NCI-H2196 treated with DMSO at 0.1 percent for 48 hours (cell line): ENCODE data around the gene ADAMTSL3.

ENCODE experiments used
- DNase-seq: peaks from one replicate; lab custom pipeline; 2025; ENCODE audit not compliant: unreplicated experiment; lab: John Stamatoyannopoulos, UW

Gene ADAMTSL3

GRCh38 chr15:83653639-83654378 is at the start of gene ADAMTSL3:
TSS of gene ADAMTSL3 (plus strand) at chr15:83654123. CDS start at chr15:83655762, 1,639 bp downstream.
- no peak for DNase-seq

GRCh38 chr15:83604549-83604948 is 49.4 kb upstream of the ADAMTSL3 start:
- no peak for DNase-seq

- DNase-seq = no peak
These were observed 48.6 kb upstream of the ADAMTSL3 start for GRCh38 chr15:83605111-83605945.

- no peak for DNase-seq
These were observed 43.8 kb upstream of the ADAMTSL3 start for GRCh38 chr15:83610132-83610531.

GRCh38 chr15:83610901-83611685 is 42.8 kb upstream of the ADAMTSL3 start:
- no peak for DNase-seq

DNA sequence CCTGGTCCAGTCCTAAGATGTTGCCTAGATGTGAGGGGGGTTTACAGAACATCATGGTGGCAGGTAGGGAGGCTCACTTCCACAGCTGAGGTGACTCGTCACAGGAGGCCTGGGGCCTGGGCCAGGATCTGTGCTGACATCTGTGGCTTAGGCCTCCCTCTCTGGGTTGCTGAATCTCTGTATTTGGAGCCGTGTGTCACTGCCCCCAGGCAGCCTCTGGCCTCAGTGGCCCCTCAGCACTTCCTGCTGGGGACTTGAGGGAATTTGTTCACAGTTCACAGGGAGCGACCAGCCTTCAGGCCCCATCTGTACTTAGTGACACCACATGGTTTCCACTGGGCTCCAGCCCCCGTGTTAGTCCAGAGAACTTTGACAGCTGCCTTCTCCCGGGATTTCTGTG is 41.7 kb upstream of the ADAMTSL3 start:
- DNase-seq = no peak

- no peak for DNase-seq
These were observed 40.9 kb upstream of the ADAMTSL3 start for GRCh38 chr15:83612898-83613635.

- DNase-seq = no peak
These were observed 40.2 kb upstream of the ADAMTSL3 start for GRCh38 chr15:83613714-83614113.

DNA sequence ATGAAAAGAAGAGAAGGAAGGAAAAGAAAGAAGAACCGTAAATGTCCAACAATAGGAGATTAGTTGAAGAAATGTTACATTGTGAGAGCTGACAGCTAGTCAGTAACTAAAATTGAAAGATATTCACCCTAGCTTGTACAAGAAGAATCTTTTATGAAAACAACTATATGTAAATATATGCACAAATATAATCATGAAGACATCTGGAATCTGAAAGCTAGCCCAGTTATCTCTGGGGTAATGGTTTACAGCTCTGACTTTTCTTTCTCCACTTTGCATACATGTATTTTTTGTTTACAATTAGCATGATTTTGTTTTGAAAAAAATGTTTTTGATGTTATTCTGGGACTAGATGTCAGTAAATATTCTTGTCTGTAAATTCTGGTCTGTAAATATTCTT is 37.1 kb upstream of the ADAMTSL3 start:
- DNase-seq = no peak

DNA sequence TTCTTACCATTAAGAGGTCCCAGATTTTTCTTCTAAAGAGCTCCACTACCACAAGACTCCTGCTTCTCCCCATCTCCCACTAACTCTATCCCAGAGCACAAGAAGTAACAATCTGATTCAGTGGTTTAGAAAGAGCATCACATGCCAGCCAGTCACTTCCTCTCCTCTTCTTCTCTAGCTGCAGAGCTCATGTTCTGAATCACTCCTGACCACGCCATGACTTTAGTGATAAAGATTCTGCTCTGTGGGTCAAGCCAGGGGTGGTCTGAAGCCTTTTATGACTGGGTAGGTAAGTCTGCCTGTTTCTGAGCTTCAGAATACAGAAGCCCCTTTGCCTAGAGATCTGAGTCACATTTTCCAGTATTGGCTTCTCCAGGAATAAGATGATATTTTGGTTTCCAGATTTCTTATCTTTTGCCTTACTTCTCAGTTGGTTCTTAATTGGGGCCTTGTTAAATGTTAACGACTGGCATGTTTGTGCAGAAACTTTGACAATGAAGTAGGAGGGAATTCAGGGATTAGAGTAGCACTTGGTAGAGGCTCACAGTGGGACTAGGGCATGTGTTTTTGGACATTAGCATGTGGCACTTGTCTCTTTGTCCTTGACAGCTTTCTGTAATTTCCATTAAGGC is 27.6 kb upstream of the ADAMTSL3 start:
- no peak for DNase-seq

- DNase-seq = no peak
These were observed 22.4 kb upstream of the ADAMTSL3 start for GRCh38 chr15:83631534-83631933.

- no peak for DNase-seq
These were observed 10.7 kb upstream of the ADAMTSL3 start for GRCh38 chr15:83643201-83643600.

GRCh38 chr15:83644439-83644838 is 9.5 kb upstream of the ADAMTSL3 start:
- no peak for DNase-seq

DNA sequence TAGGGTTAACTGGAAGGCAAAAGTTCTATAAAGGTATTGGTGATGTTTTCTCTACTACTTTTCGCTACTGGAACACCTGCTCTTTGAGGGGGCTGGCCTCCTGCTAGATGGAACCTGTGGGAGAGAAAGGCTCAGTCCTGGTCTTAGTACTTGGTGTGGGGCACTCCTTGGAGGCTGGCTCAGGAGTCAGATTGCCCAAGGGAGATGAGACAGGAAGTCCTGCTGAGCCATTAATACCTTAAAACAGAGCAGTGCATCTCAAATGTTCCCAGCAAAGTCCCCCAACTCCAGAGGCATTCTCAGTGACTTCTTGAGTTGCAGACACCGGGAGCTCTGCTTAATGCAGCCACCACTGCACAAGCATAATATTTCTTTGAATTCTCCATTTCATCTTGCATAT is 3.1 kb upstream of the ADAMTSL3 start:
- no peak for DNase-seq

- no peak for DNase-seq
These were observed 2.4 kb upstream of the ADAMTSL3 start for GRCh38 chr15:83651541-83651940.

GRCh38 chr15:83652626-83653204 is 1.2 kb upstream of the ADAMTSL3 start:
- no peak for DNase-seq

GRCh38 chr15:83653288-83653638 is 660 bp upstream of the ADAMTSL3 start:
- DNase-seq = no peak

- DNase-seq = no peak
These were observed 685 bp downstream of the ADAMTSL3 start for GRCh38 chr15:83654379-83655236.

DNA sequence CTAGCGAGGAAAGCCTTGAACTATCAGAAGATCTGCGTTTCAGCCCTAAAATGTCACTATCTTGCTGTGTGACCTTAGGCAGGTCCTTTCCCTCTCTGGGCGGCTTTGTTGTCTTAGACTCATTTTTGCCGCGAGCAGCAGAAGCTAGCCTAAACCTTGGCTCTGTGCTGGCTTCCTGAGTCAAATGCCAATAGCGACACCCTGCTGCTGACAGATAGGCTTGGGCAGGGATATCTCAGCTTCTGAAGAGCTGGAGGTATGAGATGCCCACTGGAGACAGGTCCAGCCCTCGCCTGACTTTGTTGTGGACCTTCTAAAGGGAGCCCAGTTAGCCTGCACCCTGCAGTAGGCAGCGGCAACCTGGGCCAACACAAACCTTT is 1.3 kb downstream of the ADAMTSL3 start:
- DNase-seq = no peak
